ENCODE data around the gene BMI1.

Gene BMI1

GRCh38 chr10:22321156-22321923, 441 bp downstream of the BMI1 start (continued):
- TF ChIP-seq ZFP3 (tag by site-specific recombination; IDR thresholded peaks at IDR 0.05; ENCODE audit: low read depth) (0 out of 2 replicates have a peak, but pooled peaks have one; percentile 11), ZNF548 (tag by site-specific recombination; IDR thresholded peaks at IDR 0.05) (no peak), ZNF549 (tag by site-specific recombination; IDR thresholded peaks at IDR 0.05) (no peak), ZNF202 (tag by site-specific recombination; IDR thresholded peaks at IDR 0.05; ENCODE audit: borderline replicate concordance) (no peak), ZEB2 (tag by site-specific recombination; IDR thresholded peaks at IDR 0.05) (peak; percentile 68; the same call in 1 of the 2 replicates), REPIN1 (tag by site-specific recombination; IDR thresholded peaks at IDR 0.05; ENCODE audit: low read depth) (no peak), SP3 (tag by site-specific recombination; IDR thresholded peaks at IDR 0.05) (peak; percentile 82), ZFHX2 (tag by site-specific recombination; conservative IDR thresholded peaks at IDR 0.05) (peak; percentile 99), GLI2 (tag by site-specific recombination; IDR thresholded peaks at IDR 0.05; ENCODE audit: borderline replicate concordance, low read depth) (no peak), ZNF843 (tag by site-specific recombination; IDR thresholded peaks at IDR 0.05) (0 out of 2 replicates have a peak, but pooled peaks have one; percentile 26), ZNF10 (tag by site-specific recombination; IDR thresholded peaks at IDR 0.05) (peak; percentile 57; the same call in 1 of the 2 replicates)
- TF ChIP-seq, protein P1, sequence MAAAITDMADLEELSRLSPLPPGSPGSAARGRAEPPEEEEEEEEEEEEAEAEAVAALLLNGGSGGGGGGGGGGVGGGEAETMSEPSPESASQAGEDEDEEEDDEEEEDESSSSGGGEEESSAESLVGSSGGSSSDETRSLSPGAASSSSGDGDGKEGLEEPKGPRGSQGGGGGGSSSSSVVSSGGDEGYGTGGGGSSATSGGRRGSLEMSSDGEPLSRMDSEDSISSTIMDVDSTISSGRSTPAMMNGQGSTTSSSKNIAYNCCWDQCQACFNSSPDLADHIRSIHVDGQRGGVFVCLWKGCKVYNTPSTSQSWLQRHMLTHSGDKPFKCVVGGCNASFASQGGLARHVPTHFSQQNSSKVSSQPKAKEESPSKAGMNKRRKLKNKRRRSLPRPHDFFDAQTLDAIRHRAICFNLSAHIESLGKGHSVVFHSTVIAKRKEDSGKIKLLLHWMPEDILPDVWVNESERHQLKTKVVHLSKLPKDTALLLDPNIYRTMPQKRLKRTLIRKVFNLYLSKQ (tag by site-specific recombination; IDR thresholded peaks at IDR 0.05; ENCODE audit: borderline replicate concordance) = no peak

DNA sequence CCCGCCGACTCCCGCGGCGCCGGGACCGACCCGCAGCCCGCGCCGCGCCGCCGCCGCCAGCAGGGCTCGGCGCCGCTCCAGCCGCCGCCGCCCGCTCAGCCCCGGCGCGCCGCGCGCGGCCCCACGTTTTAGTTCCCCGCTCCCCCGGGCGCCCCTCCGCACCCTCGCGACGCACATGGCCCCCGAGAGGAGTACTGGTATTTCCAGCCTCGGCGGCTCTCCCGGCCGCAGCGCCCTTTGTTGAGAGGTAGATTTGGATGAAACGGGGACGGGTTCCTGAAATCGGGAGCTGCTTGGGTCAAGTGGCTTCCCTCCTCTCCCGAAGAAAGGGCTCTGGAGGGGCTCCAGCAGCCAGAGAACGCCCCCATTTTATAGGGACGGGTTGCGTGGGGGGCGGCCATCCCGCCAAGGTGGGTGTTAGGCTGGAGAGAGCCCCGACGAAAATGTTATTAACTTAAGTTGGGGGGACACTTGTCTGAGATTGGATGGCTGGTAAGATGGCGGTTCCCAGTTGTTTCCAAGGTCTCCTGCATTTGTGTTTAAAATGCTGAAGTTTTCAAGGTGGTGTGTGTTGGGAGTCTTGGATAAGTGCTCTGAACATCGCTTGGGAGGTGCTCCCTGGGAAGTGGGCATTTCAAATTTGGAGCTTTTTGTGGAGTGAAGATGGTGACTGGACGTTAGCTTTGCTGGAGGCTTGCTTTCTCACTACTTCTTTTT, 1.2 kb downstream of the BMI1 start:
- Histone ChIP-seq H3K27ac (ENCODE audit: extremely low read depth, low read depth, low read length) (peak overlapping the region; percentile 40; the same call in 1 of the 2 replicates), H3K4me3 (ENCODE audit: low read depth, low read length) (peak overlapping the region; percentile 81), H3K4me1 (ENCODE audit: control insufficient read depth, insufficient read depth, low read length) (peaks cover 24% of the 10 kb centered on the region), H3K9me3 (ENCODE audit: control insufficient read depth, insufficient read depth, low read depth, low read length) (no peaks in the 10 kb centered on the region), H3K36me3 (ENCODE audit: control insufficient read depth in 2 of 2, insufficient read depth in 1 of 2, low read length in 2 of 2) (peaks cover under 1 to 10% of the 10 kb centered on the region in 2 experiments; a peak in 2 of 3 replicates)
- POLR2A ChIA-PET = interaction anchor here (1.5 to 2.1 kb wide), 2 partner anchors 18 to 93 kb away, joined by 4 to 8 read pairs; no protein-coding TSS in a partner anchor
- CTCF ChIA-PET = interaction anchor here (0.5 to 1.3 kb wide), 4 partner anchors 78 to 532 kb away, joined by 4 to 5 read pairs (median 4); no protein-coding TSS in a partner anchor
- TF ChIP-seq ZNF76 (tag by site-specific recombination; IDR thresholded peaks at IDR 0.05; ENCODE audit: borderline replicate concordance, low read depth) (peak; percentile 79), ZNF660 (tag by site-specific recombination; IDR thresholded peaks at IDR 0.05) (no peak), ZNF426 (tag by site-specific recombination; IDR thresholded peaks at IDR 0.05) (no peak), ZBTB1 (tag by site-specific recombination; IDR thresholded peaks at IDR 0.05) (no peak), YY2 (tag by site-specific recombination; IDR thresholded peaks at IDR 0.05) (peak; percentile 51; the same call in 1 of the 2 replicates), REST (tag by site-specific recombination; IDR thresholded peaks at IDR 0.05) (no peak), EGR2 (tag by site-specific recombination; IDR thresholded peaks at IDR 0.05; ENCODE audit: low read depth) (peak; percentile 39; the same call in 1 of the 2 replicates), PBX3 (CRISPR knock-in tag; IDR thresholded peaks at IDR 0.05) (no peak), ZFHX2 (tag by site-specific recombination; conservative IDR thresholded peaks at IDR 0.05) (peak; percentile 29; the same call in 1 of the 2 replicates), YY1 (tag by site-specific recombination; IDR thresholded peaks at IDR 0.05) (0 out of 2 replicates have a peak, but pooled peaks have one; percentile 36), KLF1 (tag by site-specific recombination; IDR thresholded peaks at IDR 0.05) (no peak), ZBTB17 (tag by site-specific recombination; IDR thresholded peaks at IDR 0.05) (0 out of 2 replicates have a peak, but pooled peaks have one; percentile 31), SCRT1 (tag by site-specific recombination; IDR thresholded peaks at IDR 0.05; ENCODE audit: borderline replicate concordance) (no peak), ZBTB8A (tag by site-specific recombination; IDR thresholded peaks at IDR 0.05) (peak; percentile 73), ZNF558 (tag by site-specific recombination; IDR thresholded peaks at IDR 0.05) (no peak), ZNF223 (tag by site-specific recombination; IDR thresholded peaks at IDR 0.05) (no peak)
